DMS153 treated with DMSO at 0.1 percent for 48 hours (cell line): ENCODE results near the gene SLCO3A1.
"Not testable (repeated sequence)": the region's sequence is repeated elsewhere in the genome, so short reads cannot be mapped to it uniquely, and the experiment has no call there.

Experiments used
- DNase-seq: peaks from one replicate; lab custom pipeline; 2025; ENCODE audit not compliant: unreplicated experiment; lab: John Stamatoyannopoulos, UW

SLCO3A1 gene

GRCh38 chr15:91961357-91961756 lies 107.8 kb downstream of the SLCO3A1 start:
- DNase-seq = no peak

- not testable (repeated sequence) for DNase-seq
Observed at GRCh38 chr15:91963747-91964146, 110.2 kb downstream of the SLCO3A1 start.

- DNase-seq = no peak
Observed at GRCh38 chr15:91965501-91966193, 112.1 kb downstream of the SLCO3A1 start.

- no peak for DNase-seq
Observed at GRCh38 chr15:91966194-91966552, 112.7 kb downstream of the SLCO3A1 start.

GRCh38 chr15:91967935-91968606 lies 114.6 kb downstream of the SLCO3A1 start:
- no peak for DNase-seq

GRCh38 chr15:91968610-91969009 lies 115.1 kb downstream of the SLCO3A1 start:
- no peak for DNase-seq

- DNase-seq = no peak
Observed at GRCh38 chr15:91970142-91970541, 116.6 kb downstream of the SLCO3A1 start.

GRCh38 chr15:91973481-91973880 lies 120.0 kb downstream of the SLCO3A1 start:
- no peak for DNase-seq

- no peak for DNase-seq
Observed at GRCh38 chr15:91974321-91974720, 120.8 kb downstream of the SLCO3A1 start.

GRCh38 chr15:91975241-91975978 lies 121.9 kb downstream of the SLCO3A1 start:
- DNase-seq = no peak

GRCh38 chr15:91976966-91977365 lies 123.5 kb downstream of the SLCO3A1 start:
- DNase-seq = no peak

GRCh38 chr15:91980502-91981267 lies 127.2 kb downstream of the SLCO3A1 start:
- DNase-seq = no peak

- no peak for DNase-seq
Observed at GRCh38 chr15:91981821-91982800, 128.6 kb downstream of the SLCO3A1 start.

GRCh38 chr15:91983729-91984340 lies 130.3 kb downstream of the SLCO3A1 start:
- DNase-seq = no peak

- DNase-seq = no peak
Observed at GRCh38 chr15:91985297-91985696, 131.8 kb downstream of the SLCO3A1 start.

GRCh38 chr15:91988071-91988470 lies 134.6 kb downstream of the SLCO3A1 start:
- DNase-seq = no peak

GRCh38 chr15:91988655-91989054 lies 135.1 kb downstream of the SLCO3A1 start:
- no peak for DNase-seq

- DNase-seq = no peak
Observed at GRCh38 chr15:91989821-91990220, 136.3 kb downstream of the SLCO3A1 start.

GRCh38 chr15:91992945-91993344 lies 139.4 kb downstream of the SLCO3A1 start:
- no peak for DNase-seq

- DNase-seq = no peak
Observed at GRCh38 chr15:91995146-91995545, 141.6 kb downstream of the SLCO3A1 start.
